ENCODE data around the gene EMID1. TPM values are rescaled to one million over a fixed set of nuclear protein-coding genes. Genes with fewer than 3 reads are reported as not detected.

The EMID1 gene
- total RNA-seq, 1 experiment from 2014 or later: 10.0 TPM

GRCh38 chr22:29171721-29172120 lies 34.0 kb upstream of the EMID1 start:
- ChIA-PET CTCF (no interaction called here), POLR2A (no interaction called here)
- Mint-ChIP-seq H3K27ac (ENCODE audit: unreplicated experiment) (no peak overlapping the region), H3K4me1 (ENCODE audit: low read depth, unreplicated experiment) (no peaks in the 10 kb centered on the region), H3K27me3 (ENCODE audit: insufficient read depth, unreplicated experiment) (no peaks in the 10 kb centered on the region), H3K4me3 (ENCODE audit: unreplicated experiment) (no peak overlapping the region), H3K36me3 (ENCODE audit: insufficient read depth, unreplicated experiment) (no peaks in the 10 kb centered on the region), H3K9me3 (ENCODE audit: unreplicated experiment) (peaks cover 16% of the 10 kb centered on the region)
- no peaks in the 10 kb centered on the region for H3K27me3 ChIP-seq (replicated peaks; ENCODE audit: control insufficient read depth, insufficient read depth, low read length)
- H3K9me3 ChIP-seq: peaks cover 9% of the 10 kb centered on the region
- DNase-seq: no peak
- no peak for TF ChIP-seq CTCF (IDR thresholded peaks at IDR 0.05; ENCODE audit: insufficient read depth in 1 of 2, low read depth in 1 of 2, low read length in 1 of 2, severe bottlenecking in 1 of 2, unreplicated experiment in 1 of 2)
- H3K4me1 ChIP-seq: no peaks in the 10 kb centered on the region
- intact Hi-C loops (cut with micrococcal nuclease; ENCODE audit: unreplicated experiment): no loop called here
- H3K4me3 ChIP-seq (ENCODE audit: low read depth, low read length): no peak overlapping the region
- no TSS peak for BruUV-seq (replicated peaks)
- no peaks in the 10 kb centered on the region for H3K36me3 ChIP-seq (ENCODE audit: control insufficient read depth, insufficient read depth, low read length)

- Histone ChIP-seq H3K27me3 (replicated peaks; ENCODE audit: control insufficient read depth, insufficient read depth, low read length) (no peaks in the 10 kb centered on the region), H3K4me1 (no peaks in the 10 kb centered on the region), H3K9me3 (peaks cover 9% of the 10 kb centered on the region), H3K4me3 (ENCODE audit: low read depth, low read length) (no peak overlapping the region), H3K36me3 (ENCODE audit: control insufficient read depth, insufficient read depth, low read length) (no peaks in the 10 kb centered on the region)
- no peak for DNase-seq
- H3K27ac Mint-ChIP-seq (ENCODE audit: unreplicated experiment): no peak overlapping the region
- POLR2A ChIA-PET: no interaction called here
- no peaks in the 10 kb centered on the region for H3K36me3 Mint-ChIP-seq (ENCODE audit: insufficient read depth, unreplicated experiment)
- CTCF ChIA-PET: no interaction called here
- no peak for TF ChIP-seq CTCF (IDR thresholded peaks at IDR 0.05; ENCODE audit: insufficient read depth in 1 of 2, low read depth in 1 of 2, low read length in 1 of 2, severe bottlenecking in 1 of 2, unreplicated experiment in 1 of 2)
- no TSS peak for BruUV-seq (replicated peaks)
- no peaks in the 10 kb centered on the region for H3K27me3 Mint-ChIP-seq (ENCODE audit: insufficient read depth, unreplicated experiment)
- H3K4me3 Mint-ChIP-seq (ENCODE audit: unreplicated experiment): no peak overlapping the region
- intact Hi-C loops (cut with micrococcal nuclease; ENCODE audit: unreplicated experiment): no loop called here
- H3K9me3 Mint-ChIP-seq (ENCODE audit: unreplicated experiment): peaks cover 16% of the 10 kb centered on the region
- H3K4me1 Mint-ChIP-seq (ENCODE audit: low read depth, unreplicated experiment): no peaks in the 10 kb centered on the region
Measured at GRCh38 chr22:29172216-29172615, 33.5 kb upstream of the EMID1 start.

- Histone ChIP-seq H3K36me3 (ENCODE audit: control insufficient read depth, insufficient read depth, low read length) (no peaks in the 10 kb centered on the region), H3K4me3 (ENCODE audit: low read depth, low read length) (no peak overlapping the region), H3K27me3 (replicated peaks; ENCODE audit: control insufficient read depth, insufficient read depth, low read length) (no peaks in the 10 kb centered on the region), H3K9me3 (peaks cover 9% of the 10 kb centered on the region), H3K4me1 (no peaks in the 10 kb centered on the region)
- H3K27ac Mint-ChIP-seq (ENCODE audit: unreplicated experiment): no peak overlapping the region
- H3K9me3 Mint-ChIP-seq (ENCODE audit: unreplicated experiment): peaks cover 16% of the 10 kb centered on the region
- H3K36me3 Mint-ChIP-seq (ENCODE audit: insufficient read depth, unreplicated experiment): no peaks in the 10 kb centered on the region
- CTCF ChIA-PET: no interaction called here
- intact Hi-C loops (cut with micrococcal nuclease; ENCODE audit: unreplicated experiment): no loop called here
- H3K4me1 Mint-ChIP-seq (ENCODE audit: low read depth, unreplicated experiment): no peaks in the 10 kb centered on the region
- DNase-seq: no peak
- H3K4me3 Mint-ChIP-seq (ENCODE audit: unreplicated experiment): no peak overlapping the region
- POLR2A ChIA-PET: no interaction called here
- TF ChIP-seq CTCF (IDR thresholded peaks at IDR 0.05; ENCODE audit: insufficient read depth in 1 of 2, low read depth in 1 of 2, low read length in 1 of 2, severe bottlenecking in 1 of 2, unreplicated experiment in 1 of 2): no peak
- H3K27me3 Mint-ChIP-seq (ENCODE audit: insufficient read depth, unreplicated experiment): no peaks in the 10 kb centered on the region
- no TSS peak for BruUV-seq (replicated peaks)
Measured at GRCh38 chr22:29175312-29175835, 30.3 kb upstream of the EMID1 start.
